IMR-90 (cell line): ENCODE data around the gene TDRD12.

Source experiments
- BHLHE40 ChIP-seq: fragments of 150-350 bp; IDR thresholded peaks from 2 replicates; pipeline ENCODE4 v1.6.1; 2016; ENCODE audit warnings: mild to moderate bottlenecking, low read depth, low read length
- CEBPB ChIP-seq: IDR thresholded peaks from 2 replicates; pipeline ENCODE4 v1.6.1; 2012; ENCODE audit warnings: low read depth, low read length, improper control_type of control experiment
- CHD1 ChIP-seq: IDR thresholded peaks from 2 replicates; pipeline ENCODE4 v1.6.1; 2012; ENCODE audit warnings: low read depth, low read length, improper control_type of control experiment
- CTCF ChIP-seq: conservative IDR thresholded peaks from 2 replicates; pipeline ENCODE4 v1.5.1; 2012; ENCODE audit warnings: mild to moderate bottlenecking, low read depth, low read length, improper control_type of control experiment
- MAFK ChIP-seq: IDR thresholded peaks from 2 replicates; pipeline ENCODE4 v1.6.1; 2012; ENCODE audit warnings: low read depth, low read length, improper control_type of control experiment
- MAZ ChIP-seq: IDR thresholded peaks from 2 replicates; pipeline ENCODE4 v1.6.1; 2012; ENCODE audit warnings: low read depth, mild to moderate bottlenecking, low read length, improper control_type of control experiment, moderate library complexity, borderline replicate concordance
- POLR2A ChIP-seq: IDR thresholded peaks from 2 replicates; pipeline ENCODE4 v1.6.1; 2012; ENCODE audit warnings: mild to moderate bottlenecking, low read depth, low read length
- RAD21 ChIP-seq: IDR thresholded peaks from 2 replicates; pipeline ENCODE4 v1.6.1; 2012; ENCODE audit warnings: low read length, improper control_type of control experiment
- RCOR1 ChIP-seq: IDR thresholded peaks from 2 replicates; pipeline ENCODE4 v1.6.1; 2012; ENCODE audit warnings: mild to moderate bottlenecking, low read length, improper control_type of control experiment; ENCODE audit not compliant: insufficient replicate concordance
- RFX5 ChIP-seq: IDR thresholded peaks from 2 replicates; pipeline ENCODE4 v1.8.0; 2012; ENCODE audit warnings: low read depth, mild to moderate bottlenecking, low read length, moderate library complexity
- SMC3 ChIP-seq: fragments of 150-350 bp; IDR thresholded peaks from 2 replicates; pipeline ENCODE4 v1.6.1; 2016; ENCODE audit warnings: low read depth, mild to moderate bottlenecking, antibody characterized with exemption, low read length, moderate library complexity
- USF2 ChIP-seq: fragments of 150-350 bp; IDR thresholded peaks from 2 replicates; pipeline ENCODE4 v1.6.1; 2017; ENCODE audit warnings: mild to moderate bottlenecking, antibody characterized with exemption, low read length, low read depth

DNA sequence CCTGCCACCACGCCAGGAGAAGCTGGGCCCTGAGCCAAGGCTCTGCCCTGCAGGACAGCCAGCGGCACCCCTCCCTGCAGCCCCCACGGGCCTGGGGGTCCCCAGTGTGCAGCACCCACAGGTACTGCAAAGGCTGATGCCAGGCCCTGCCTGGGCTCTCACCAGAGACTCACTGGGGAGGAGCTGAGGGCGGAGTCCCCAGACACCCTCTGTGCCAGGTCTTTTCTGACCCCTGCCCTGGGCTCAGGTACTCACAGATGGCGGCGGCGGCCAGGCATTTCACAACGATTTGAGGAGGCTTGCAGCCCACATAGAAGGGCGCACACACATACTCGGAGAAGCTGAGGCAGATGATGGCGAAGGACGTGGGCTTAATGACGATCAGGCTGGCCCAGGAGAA lies 144.3 kb downstream of the TDRD12 start:
- no peak for TF ChIP-seq CTCF
- TF ChIP-seq USF2, result no peak
- TF ChIP-seq CHD1, result no peak
- TF ChIP-seq MAFK, result no peak
- TF ChIP-seq POLR2A, result no peak
- TF ChIP-seq RAD21, result no peak
- no peak for TF ChIP-seq RCOR1
- no peak for TF ChIP-seq CEBPB
- TF ChIP-seq RFX5, result no peak
- TF ChIP-seq MAZ, result no peak
- TF ChIP-seq BHLHE40, result no peak
- no peak for TF ChIP-seq SMC3
